ENCODE measurements around the gene LIPM.

LIPM gene

GRCh38 chr10:88800152-88801125 lies 2.1 kb upstream of the LIPM start:
- no peak overlapping the region for H3K27ac ChIP-seq (ENCODE audit: low read depth, low read length)
- no peaks in the 10 kb centered on the region; the same call in 1 of the 2 replicates for H3K27me3 ChIP-seq (ENCODE audit: control insufficient read depth, insufficient read depth, low read length)
- no peak overlapping the region for H3K9ac ChIP-seq (ENCODE audit: low read length)
- H3K36me3 ChIP-seq (ENCODE audit: control insufficient read depth, insufficient read depth, low read length), result no peaks in the 10 kb centered on the region
- no peaks in the 10 kb centered on the region for H3K9me3 ChIP-seq (ENCODE audit: control insufficient read depth, insufficient read depth, low read depth, low read length)
- no peak overlapping the region for H3K4me3 ChIP-seq (ENCODE audit: low read depth, low read length)
- H3K4me1 ChIP-seq (ENCODE audit: control insufficient read depth, insufficient read depth, low read length), result peaks cover 12% of the 10 kb centered on the region

- Histone ChIP-seq H3K9me3 (ENCODE audit: control insufficient read depth, insufficient read depth, low read depth, low read length) (no peaks in the 10 kb centered on the region), H3K4me1 (ENCODE audit: control insufficient read depth, insufficient read depth, low read length) (peaks cover 12% of the 10 kb centered on the region), H3K36me3 (ENCODE audit: control insufficient read depth, insufficient read depth, low read length) (no peaks in the 10 kb centered on the region), H3K27ac (ENCODE audit: low read depth, low read length) (no peak overlapping the region), H3K9ac (ENCODE audit: low read length) (no peak overlapping the region), H3K27me3 (ENCODE audit: control insufficient read depth, insufficient read depth, low read length) (0 out of 2 replicates have a peak, but pooled peaks cover 3% of the 10 kb centered on the region), H3K4me3 (ENCODE audit: low read depth, low read length) (no peak overlapping the region)
These were observed 1.1 kb downstream of the LIPM start for GRCh38 chr10:88803641-88804040.

- Histone ChIP-seq H3K9ac (ENCODE audit: low read length) (no peak overlapping the region), H3K27ac (ENCODE audit: low read depth, low read length) (no peak overlapping the region), H3K27me3 (ENCODE audit: control insufficient read depth, insufficient read depth, low read length) (0 out of 2 replicates have a peak, but pooled peaks cover 3% of the 10 kb centered on the region), H3K4me3 (ENCODE audit: low read depth, low read length) (no peak overlapping the region), H3K4me1 (ENCODE audit: control insufficient read depth, insufficient read depth, low read length) (peaks cover 12% of the 10 kb centered on the region), H3K36me3 (ENCODE audit: control insufficient read depth, insufficient read depth, low read length) (no peaks in the 10 kb centered on the region), H3K9me3 (ENCODE audit: control insufficient read depth, insufficient read depth, low read depth, low read length) (no peaks in the 10 kb centered on the region)
These were observed 1.7 kb downstream of the LIPM start for GRCh38 chr10:88804083-88804812.

DNA sequence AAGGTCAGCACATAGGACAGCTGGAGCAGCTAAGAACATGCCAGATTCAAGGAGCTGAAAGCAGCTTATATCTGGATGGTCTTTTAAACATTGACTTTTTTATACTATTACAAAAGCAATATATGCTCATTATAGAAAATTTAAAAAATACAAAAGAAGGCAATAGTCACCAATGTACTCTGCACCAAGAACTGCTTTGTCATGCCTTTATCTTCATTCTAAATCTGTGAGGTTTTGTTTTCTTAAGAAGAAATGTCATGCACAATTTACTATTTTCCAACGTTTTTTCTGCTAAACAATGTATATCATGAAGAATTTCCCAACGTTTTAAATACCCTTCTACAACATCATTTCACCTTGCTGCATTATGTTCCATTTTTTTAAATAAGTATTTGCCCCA lies 2.8 kb downstream of the LIPM start:
- H3K36me3 ChIP-seq (ENCODE audit: control insufficient read depth, insufficient read depth, low read length), result no peaks in the 10 kb centered on the region
- H3K9ac ChIP-seq (ENCODE audit: low read length), result no peak overlapping the region
- peaks cover 12% of the 10 kb centered on the region for H3K4me1 ChIP-seq (ENCODE audit: control insufficient read depth, insufficient read depth, low read length)
- H3K4me3 ChIP-seq (ENCODE audit: low read depth, low read length), result no peak overlapping the region
- 0 out of 2 replicates have a peak, but pooled peaks cover 3% of the 10 kb centered on the region for H3K27me3 ChIP-seq (ENCODE audit: control insufficient read depth, insufficient read depth, low read length)
- H3K27ac ChIP-seq (ENCODE audit: low read depth, low read length), result no peak overlapping the region
- no peaks in the 10 kb centered on the region for H3K9me3 ChIP-seq (ENCODE audit: control insufficient read depth, insufficient read depth, low read depth, low read length)

DNA sequence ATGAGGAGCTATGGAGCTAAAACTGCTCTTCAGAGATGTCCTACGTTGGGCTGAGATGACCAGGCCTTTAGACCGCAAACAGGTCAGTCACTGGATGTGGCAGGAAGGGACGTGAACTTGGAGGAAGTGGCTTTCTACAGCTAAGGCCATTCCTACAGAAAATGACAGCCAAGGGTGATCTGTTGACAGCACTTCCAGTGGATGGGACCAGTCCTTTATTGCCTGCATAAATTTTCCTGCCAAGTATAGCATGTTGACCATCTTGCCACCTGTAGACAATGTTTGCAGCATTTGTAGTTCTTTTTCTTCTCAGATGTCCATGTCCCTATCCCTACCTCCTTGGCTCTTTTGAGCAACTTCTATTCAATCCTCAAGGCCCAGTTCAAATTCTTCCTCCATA lies 3.4 kb downstream of the LIPM start:
- peaks cover 12% of the 10 kb centered on the region for H3K4me1 ChIP-seq (ENCODE audit: control insufficient read depth, insufficient read depth, low read length)
- no peak overlapping the region for H3K9ac ChIP-seq (ENCODE audit: low read length)
- no peak overlapping the region for H3K27ac ChIP-seq (ENCODE audit: low read depth, low read length)
- 0 out of 2 replicates have a peak, but pooled peaks cover 3% of the 10 kb centered on the region for H3K27me3 ChIP-seq (ENCODE audit: control insufficient read depth, insufficient read depth, low read length)
- H3K36me3 ChIP-seq (ENCODE audit: control insufficient read depth, insufficient read depth, low read length), result no peaks in the 10 kb centered on the region
- H3K4me3 ChIP-seq (ENCODE audit: low read depth, low read length), result no peak overlapping the region
- H3K9me3 ChIP-seq (ENCODE audit: control insufficient read depth, insufficient read depth, low read depth, low read length), result no peaks in the 10 kb centered on the region

DNA sequence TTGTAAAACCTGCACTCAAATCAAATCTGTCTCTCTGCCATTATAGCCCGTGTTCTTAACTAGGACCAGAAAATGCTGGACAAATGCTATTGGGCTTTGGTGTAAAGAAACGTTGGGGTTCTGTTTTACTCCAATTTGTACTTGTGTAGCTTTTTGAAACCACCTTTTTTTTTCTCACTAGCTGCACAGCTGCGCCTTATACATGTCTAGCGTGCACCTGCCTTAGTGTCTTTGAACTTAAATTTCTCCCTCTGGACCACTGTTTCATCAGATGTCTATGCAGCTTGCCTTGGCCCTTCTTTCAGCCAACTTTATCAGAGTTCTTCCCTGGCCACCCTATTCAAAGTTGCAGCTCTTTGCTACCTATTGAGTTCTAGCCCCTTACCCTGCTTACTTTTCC lies 7.1 kb downstream of the LIPM start:
- no peaks in the 10 kb centered on the region for H3K36me3 ChIP-seq (ENCODE audit: control insufficient read depth, insufficient read depth, low read length)
- H3K4me3 ChIP-seq (ENCODE audit: low read depth, low read length), result no peak overlapping the region
- no peak overlapping the region for H3K27ac ChIP-seq (ENCODE audit: low read depth, low read length)
- H3K27me3 ChIP-seq (ENCODE audit: control insufficient read depth, insufficient read depth, low read length), result 0 out of 2 replicates have a peak, but pooled peaks cover 3% of the 10 kb centered on the region
- H3K9me3 ChIP-seq (ENCODE audit: control insufficient read depth, insufficient read depth, low read depth, low read length), result no peaks in the 10 kb centered on the region
- no peak overlapping the region for H3K9ac ChIP-seq (ENCODE audit: low read length)
- peaks cover under 1% of the 10 kb centered on the region; the same call in 1 of the 2 replicates for H3K4me1 ChIP-seq (ENCODE audit: control insufficient read depth, insufficient read depth, low read length)

DNA sequence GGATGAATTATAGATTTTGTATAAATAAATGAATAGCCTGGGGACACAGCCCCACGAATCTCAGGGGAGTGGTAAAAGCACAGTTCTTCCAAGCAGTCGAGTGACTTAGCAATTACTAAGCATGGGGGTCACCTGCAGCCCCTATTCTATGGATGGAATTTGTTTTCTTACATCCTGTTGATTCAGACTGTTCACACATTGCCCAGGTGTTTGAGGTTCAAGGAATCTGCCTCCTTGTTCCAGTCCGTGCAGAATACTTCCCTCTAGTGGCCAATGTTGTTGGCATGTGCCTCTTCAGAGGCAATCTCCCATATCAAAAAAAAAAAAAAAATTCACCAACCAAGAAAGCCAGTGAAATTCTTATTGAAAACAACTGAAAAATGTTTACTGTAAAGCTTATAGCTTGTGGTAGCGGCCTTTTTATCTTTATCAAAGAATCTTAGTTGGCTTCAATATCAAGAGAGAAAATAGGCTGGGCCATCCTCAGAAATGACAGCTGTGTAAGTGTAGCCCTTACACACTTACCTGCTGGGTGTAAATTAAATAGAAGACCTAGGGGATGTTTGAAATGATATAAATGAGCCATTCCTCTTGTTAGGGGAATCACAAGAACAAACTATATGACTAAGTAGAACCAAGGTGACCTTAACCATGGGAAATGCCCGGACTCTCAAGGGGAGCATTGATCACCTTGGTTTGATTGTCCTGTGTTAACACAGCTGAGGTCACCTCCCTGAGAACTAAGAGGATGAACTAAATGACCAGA lies 7.8 kb downstream of the LIPM start:
- Histone ChIP-seq H3K4me3 (ENCODE audit: low read depth, low read length) (no peak overlapping the region), H3K9ac (ENCODE audit: low read length) (no peak overlapping the region), H3K27me3 (ENCODE audit: control insufficient read depth, insufficient read depth, low read length) (0 out of 2 replicates have a peak, but pooled peaks cover 3% of the 10 kb centered on the region), H3K36me3 (ENCODE audit: control insufficient read depth, insufficient read depth, low read length) (no peaks in the 10 kb centered on the region), H3K4me1 (ENCODE audit: control insufficient read depth, insufficient read depth, low read length) (no peaks in the 10 kb centered on the region; the same call in 1 of the 2 replicates), H3K27ac (ENCODE audit: low read depth, low read length) (no peak overlapping the region), H3K9me3 (ENCODE audit: control insufficient read depth, insufficient read depth, low read depth, low read length) (no peaks in the 10 kb centered on the region)

DNA sequence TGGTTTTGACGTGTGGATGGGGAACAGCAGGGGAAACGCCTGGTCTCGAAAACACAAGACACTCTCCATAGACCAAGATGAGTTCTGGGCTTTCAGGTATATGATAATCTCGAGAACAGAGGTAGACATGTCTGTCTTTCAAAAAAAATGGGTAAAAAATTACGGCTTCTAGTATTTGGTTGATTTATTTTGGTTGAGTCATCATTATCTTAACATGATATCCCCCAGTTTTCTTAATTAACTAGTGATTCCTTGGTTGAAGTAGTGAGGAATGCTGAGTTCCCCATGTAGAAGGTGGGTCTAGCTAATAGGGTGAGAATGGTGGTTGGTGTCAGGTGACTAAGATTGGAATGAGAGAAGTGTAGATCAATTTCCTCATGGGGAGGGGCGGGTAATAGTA lies 10.7 kb downstream of the LIPM start:
- Histone ChIP-seq H3K36me3 (ENCODE audit: control insufficient read depth, insufficient read depth, low read length) (no peaks in the 10 kb centered on the region), H3K9me3 (ENCODE audit: control insufficient read depth, insufficient read depth, low read depth, low read length) (no peaks in the 10 kb centered on the region), H3K9ac (ENCODE audit: low read length) (no peak overlapping the region), H3K4me1 (ENCODE audit: control insufficient read depth, insufficient read depth, low read length) (no peaks in the 10 kb centered on the region; the same call in 1 of the 2 replicates), H3K27ac (ENCODE audit: low read depth, low read length) (no peak overlapping the region), H3K27me3 (ENCODE audit: control insufficient read depth, insufficient read depth, low read length) (no peaks in the 10 kb centered on the region), H3K4me3 (ENCODE audit: low read depth, low read length) (no peak overlapping the region)

GRCh38 chr10:88819290-88819689 lies 16.8 kb downstream of the LIPM start:
- Histone ChIP-seq H3K4me1 (ENCODE audit: control insufficient read depth, insufficient read depth, low read length) (no peaks in the 10 kb centered on the region), H3K27ac (ENCODE audit: low read depth, low read length) (no peak overlapping the region), H3K4me3 (ENCODE audit: low read depth, low read length) (no peak overlapping the region), H3K36me3 (ENCODE audit: control insufficient read depth, insufficient read depth, low read length) (no peaks in the 10 kb centered on the region), H3K9me3 (ENCODE audit: control insufficient read depth, insufficient read depth, low read depth, low read length) (no peaks in the 10 kb centered on the region), H3K27me3 (ENCODE audit: control insufficient read depth, insufficient read depth, low read length) (no peaks in the 10 kb centered on the region), H3K9ac (ENCODE audit: low read length) (no peak overlapping the region)

DNA sequence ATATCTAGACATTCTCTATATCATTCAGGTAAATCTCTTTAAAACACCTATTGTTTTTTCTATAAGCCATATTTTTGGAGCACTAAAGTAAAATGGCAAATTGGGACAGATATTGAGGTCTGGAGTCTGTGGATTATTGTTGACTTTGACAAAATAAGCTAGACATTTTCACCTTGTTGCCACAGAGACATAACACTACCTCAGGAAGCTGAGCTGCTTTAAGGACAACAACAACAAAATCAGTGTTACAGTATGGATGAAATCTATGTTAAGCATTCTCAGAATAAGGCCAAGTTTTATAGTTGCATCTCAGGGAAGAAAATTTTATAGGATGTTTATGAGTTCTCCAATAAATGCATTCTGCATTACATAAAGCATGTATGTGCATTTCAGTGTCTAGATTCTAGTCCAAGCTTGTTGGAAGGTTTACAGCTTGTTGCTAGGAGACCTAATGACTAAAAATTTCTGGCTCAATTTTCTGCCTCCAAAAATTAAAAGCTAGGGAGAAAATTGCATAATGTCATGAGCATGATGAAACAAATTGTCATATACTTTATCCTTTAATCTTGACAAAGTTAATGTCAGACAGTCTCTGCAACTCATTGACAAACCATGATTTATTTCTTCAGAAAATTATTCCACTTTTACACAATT lies 18.3 kb downstream of the LIPM start:
- H3K36me3 ChIP-seq (ENCODE audit: control insufficient read depth, insufficient read depth, low read length), result no peaks in the 10 kb centered on the region
- no peak overlapping the region for H3K4me3 ChIP-seq (ENCODE audit: low read depth, low read length)
- H3K27ac ChIP-seq (ENCODE audit: low read depth, low read length), result no peak overlapping the region
- H3K27me3 ChIP-seq (ENCODE audit: control insufficient read depth, insufficient read depth, low read length), result no peaks in the 10 kb centered on the region
- H3K4me1 ChIP-seq (ENCODE audit: control insufficient read depth, insufficient read depth, low read length), result no peaks in the 10 kb centered on the region
- no peak overlapping the region for H3K9ac ChIP-seq (ENCODE audit: low read length)
- no peaks in the 10 kb centered on the region for H3K9me3 ChIP-seq (ENCODE audit: control insufficient read depth, insufficient read depth, low read depth, low read length)

Measured in HUES6 (cell line).